Muscle layer of duodenum (tissue), 2 donors: ENCODE data around the gene TBC1D32.
"Not testable (repeated sequence)": the region's sequence is repeated elsewhere in the genome, so short reads cannot be mapped to it uniquely, and the experiment has no call there.

Source experiments
- H3K27ac ChIP-seq: one replicate; pipeline ENCODE4 v1.7.0; 2013; ENCODE audit warnings: mild to moderate bottlenecking, low read length
- H3K27me3 ChIP-seq: one replicate; pipeline ENCODE4 v1.7.0; 2013; ENCODE audit warnings: low read depth, mild to moderate bottlenecking, control low read depth, low read length
- H3K36me3 ChIP-seq, 2 donors: one replicate each; pipeline ENCODE4 v1.7.0; 2013; ENCODE audit warnings: low read length in 2 of 2, control low read depth in 1 of 2, mild to moderate bottlenecking in 1 of 2; ENCODE audit not compliant: insufficient read depth in 2 of 2, control insufficient read depth in 1 of 2
- H3K4me1 ChIP-seq, 2 donors: one replicate each; pipeline ENCODE4 v1.7.0; 2013; ENCODE audit warnings: low read length in 2 of 2, mild to moderate bottlenecking in 2 of 2, control low read depth in 1 of 2, moderate library complexity in 1 of 2; ENCODE audit not compliant: insufficient read depth in 2 of 2, control insufficient read depth in 1 of 2
- H3K4me3 ChIP-seq, 2 donors: one replicate each; pipeline ENCODE4 v1.7.0; 2013; ENCODE audit warnings: low read length in 2 of 2, low read depth in 1 of 2, mild to moderate bottlenecking in 1 of 2
- H3K9me3 ChIP-seq, 2 donors: one replicate each; pipeline ENCODE4 v1.7.0; 2013; ENCODE audit warnings: low read length in 2 of 2, control low read depth in 1 of 2, mild to moderate bottlenecking in 1 of 2; ENCODE audit not compliant: control insufficient read depth in 1 of 2
- donor health status: healthy.

TBC1D32 gene

DNA sequence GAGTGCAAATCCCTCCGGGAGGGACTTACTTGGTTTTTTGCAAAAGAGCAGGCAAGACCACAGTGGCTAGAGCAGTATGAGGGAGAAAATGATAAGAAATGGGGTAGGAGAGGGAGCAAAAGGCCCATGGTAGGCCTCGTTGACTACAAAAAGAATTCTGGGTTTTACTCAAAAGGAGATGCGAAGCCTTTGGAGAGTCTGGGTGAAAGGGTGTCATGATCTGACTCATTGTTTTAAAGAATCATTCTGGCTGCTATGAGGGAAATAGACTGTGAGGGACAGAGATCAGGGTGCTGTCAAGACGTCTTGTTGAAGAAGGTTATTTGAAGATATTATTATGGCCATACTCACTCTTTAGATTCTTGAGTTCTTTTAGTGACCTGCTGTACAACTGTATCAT is 13.0 kb downstream of the TBC1D32 start:
- Histone ChIP-seq H3K9me3 (no peaks in the 10 kb centered on the region), H3K4me1 (no peaks in the 10 kb centered on the region), H3K4me3 (no peak overlapping the region), H3K27me3 (no peaks in the 10 kb centered on the region), H3K27ac (no peak overlapping the region), H3K36me3 (peaks cover 0 to 5% of the 10 kb centered on the region in 2 donors)

DNA sequence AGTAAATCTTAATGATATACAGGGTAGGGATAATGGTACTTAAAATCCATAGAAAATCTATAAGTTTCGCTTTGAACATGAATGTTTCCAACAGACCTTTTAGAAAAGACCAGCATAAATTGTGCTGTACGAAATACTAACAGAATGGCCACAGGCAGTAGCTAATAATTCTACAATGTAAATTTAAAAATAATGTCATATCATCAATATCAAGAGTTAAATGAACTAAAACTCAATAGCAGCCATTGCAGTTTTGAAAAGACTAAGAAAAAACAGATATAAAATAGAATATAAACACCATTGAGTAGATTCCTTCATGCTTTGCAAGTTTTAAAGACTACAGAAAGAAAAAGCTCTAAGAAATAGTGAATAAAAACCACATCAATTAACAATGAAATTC is 14.7 kb downstream of the TBC1D32 start:
- no peaks in the 10 kb centered on the region for H3K4me1 ChIP-seq
- no peaks in the 10 kb centered on the region for H3K9me3 ChIP-seq
- H3K27ac ChIP-seq: no peak overlapping the region
- no peak overlapping the region for H3K4me3 ChIP-seq
- H3K27me3 ChIP-seq: no peaks in the 10 kb centered on the region
- H3K36me3 ChIP-seq: peaks cover 0 to 5% of the 10 kb centered on the region in 2 donors

DNA sequence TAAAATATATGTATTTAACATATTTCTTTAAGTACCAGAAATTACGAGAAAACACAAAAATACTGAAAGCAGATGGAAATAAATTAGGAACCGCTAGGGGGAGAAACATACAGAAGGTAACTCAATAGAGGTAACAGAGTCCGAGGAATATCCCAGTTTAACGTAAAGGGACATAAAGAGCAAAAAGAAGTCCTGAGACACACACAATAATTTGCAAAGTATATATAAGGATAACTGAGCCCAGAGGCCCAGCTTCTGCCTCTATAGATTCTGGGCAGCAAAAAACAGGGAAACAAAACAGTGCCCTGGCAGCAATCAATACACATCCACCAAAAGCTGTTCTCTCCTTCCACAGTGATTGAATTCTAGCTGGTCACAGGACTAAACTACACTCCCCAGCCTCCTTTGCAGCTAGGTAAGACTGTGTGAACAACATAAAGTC is 15.1 kb downstream of the TBC1D32 start:
- no peak overlapping the region for H3K4me3 ChIP-seq
- no peaks in the 10 kb centered on the region for H3K9me3 ChIP-seq
- H3K4me1 ChIP-seq: no peaks in the 10 kb centered on the region

DNA sequence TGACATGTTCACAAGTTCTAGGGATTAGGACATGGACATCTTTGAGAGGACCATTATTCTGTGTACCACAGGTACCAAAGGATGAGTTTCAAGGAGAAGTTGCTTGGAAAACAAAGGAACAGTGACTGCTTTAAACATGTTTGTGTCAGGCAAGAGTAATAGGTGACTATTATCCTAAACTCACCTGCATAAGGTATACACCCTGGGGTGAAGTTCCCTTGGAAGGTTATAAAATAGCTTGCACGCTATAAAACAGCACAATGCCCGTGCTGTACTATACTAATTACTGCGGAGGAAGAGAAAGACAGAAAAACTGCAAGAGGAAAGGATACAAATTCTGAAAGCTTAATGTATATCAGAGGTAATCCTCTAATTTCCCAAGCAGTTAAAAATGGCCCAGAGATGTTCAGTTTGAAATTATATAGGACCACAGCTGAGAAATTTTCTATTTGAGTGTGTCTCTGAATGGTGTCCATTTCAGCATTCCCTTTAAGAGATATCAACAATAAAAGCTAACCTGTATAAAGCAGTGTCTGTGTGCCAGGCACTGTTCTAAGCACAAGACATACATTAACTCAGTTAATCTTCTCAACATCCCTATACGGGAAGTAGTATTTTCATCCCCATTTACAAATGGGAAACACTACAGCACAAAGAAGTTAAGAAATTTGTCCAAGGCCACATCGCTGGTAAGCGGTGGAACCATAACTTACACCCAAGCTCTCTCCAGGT is 19.7 kb downstream of the TBC1D32 start:
- Histone ChIP-seq H3K4me3 (no peak overlapping the region), H3K27ac (no peak overlapping the region), H3K36me3 (peaks cover 0 to 5% of the 10 kb centered on the region in 2 donors), H3K9me3 (no peaks in the 10 kb centered on the region), H3K4me1 (no peaks in the 10 kb centered on the region), H3K27me3 (no peaks in the 10 kb centered on the region)

More for the DNA sequence above, 15.1 kb downstream of the TBC1D32 start:
- Histone ChIP-seq H3K36me3 (peaks cover 0 to 5% of the 10 kb centered on the region in 2 donors), H3K27ac (no peak overlapping the region), H3K27me3 (no peaks in the 10 kb centered on the region)

DNA sequence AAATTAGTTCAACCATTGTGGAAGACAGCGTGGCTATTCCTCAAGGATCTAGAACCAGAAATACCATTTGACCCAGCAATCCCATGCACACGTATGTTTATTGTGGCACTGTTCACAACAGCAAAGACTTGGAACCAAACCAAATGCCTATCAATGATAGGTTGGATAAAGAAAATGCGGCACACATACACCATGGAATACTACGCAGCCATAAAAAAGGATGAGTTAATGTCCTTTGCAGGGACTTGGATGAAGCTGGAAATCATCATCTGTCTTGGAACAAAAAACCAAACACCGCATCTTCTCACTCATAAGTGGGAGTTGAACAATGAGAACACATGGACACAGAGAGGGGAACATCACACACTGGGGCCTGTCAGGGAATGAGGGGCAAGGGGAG is 22.5 kb downstream of the TBC1D32 start:
- not testable (repeated sequence) for H3K4me1 ChIP-seq, H3K36me3 ChIP-seq, H3K4me3 ChIP-seq, H3K9me3 ChIP-seq, H3K27ac ChIP-seq, H3K27me3 ChIP-seq

DNA sequence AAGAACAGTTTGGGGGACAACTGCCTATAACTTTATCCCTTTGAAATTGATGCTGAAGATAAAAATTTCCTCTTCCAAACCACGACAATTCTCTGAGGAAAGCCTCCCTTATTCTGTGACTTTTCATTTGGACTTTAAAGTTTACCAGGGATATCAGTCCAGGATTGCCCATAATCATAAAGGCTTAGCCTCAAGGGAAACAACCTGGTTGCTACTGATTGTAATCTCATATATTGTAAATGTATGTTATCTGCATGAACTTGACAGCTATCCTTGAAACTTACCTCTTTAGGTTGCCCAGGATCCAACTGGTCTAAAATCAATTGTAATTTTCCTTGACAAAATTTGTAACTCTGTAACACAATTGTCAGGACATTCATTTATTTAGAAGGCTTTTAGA is 23.8 kb downstream of the TBC1D32 start:
- Histone ChIP-seq H3K36me3 (no peaks in the 10 kb centered on the region), H3K4me3 (no peak overlapping the region), H3K9me3 (no peaks in the 10 kb centered on the region), H3K27ac (no peak overlapping the region), H3K27me3 (no peaks in the 10 kb centered on the region), H3K4me1 (no peaks in the 10 kb centered on the region)

DNA sequence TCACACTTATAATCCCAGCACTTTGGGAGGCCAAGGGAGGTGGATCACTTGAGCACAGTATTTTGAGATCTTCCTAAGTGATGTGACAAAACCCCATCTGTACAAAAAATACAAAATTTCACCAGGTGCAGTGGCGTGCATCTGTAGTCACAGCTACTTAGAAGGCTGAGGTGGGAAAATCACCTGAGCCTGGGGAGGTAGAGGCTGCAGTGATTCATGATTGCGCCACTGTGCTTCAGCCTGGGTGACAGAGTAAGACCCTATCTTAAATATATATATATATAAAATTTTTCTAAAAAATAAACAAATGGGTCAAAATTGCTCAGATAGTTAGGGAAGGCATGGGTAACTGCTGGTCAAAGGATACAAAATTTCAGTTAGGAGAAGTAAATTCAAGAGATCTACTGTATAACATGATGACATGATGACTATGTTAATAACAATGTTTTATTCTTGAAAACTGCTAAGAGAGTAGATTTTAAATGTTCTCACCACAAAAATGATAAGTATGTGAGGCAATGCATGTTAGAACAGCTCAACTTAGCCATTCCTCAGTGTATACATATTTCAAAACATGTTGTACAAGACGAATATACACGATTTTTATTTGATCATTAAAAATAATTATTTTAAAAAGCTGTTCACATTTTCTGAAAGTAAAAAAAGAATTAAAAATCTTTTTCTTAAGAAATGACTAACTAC is 24.4 kb downstream of the TBC1D32 start:
- H3K9me3 ChIP-seq: no peaks in the 10 kb centered on the region
- H3K36me3 ChIP-seq: no peaks in the 10 kb centered on the region
- H3K27me3 ChIP-seq: no peaks in the 10 kb centered on the region
- H3K4me3 ChIP-seq: no peak overlapping the region
- H3K4me1 ChIP-seq: no peaks in the 10 kb centered on the region
- H3K27ac ChIP-seq: no peak overlapping the region

DNA sequence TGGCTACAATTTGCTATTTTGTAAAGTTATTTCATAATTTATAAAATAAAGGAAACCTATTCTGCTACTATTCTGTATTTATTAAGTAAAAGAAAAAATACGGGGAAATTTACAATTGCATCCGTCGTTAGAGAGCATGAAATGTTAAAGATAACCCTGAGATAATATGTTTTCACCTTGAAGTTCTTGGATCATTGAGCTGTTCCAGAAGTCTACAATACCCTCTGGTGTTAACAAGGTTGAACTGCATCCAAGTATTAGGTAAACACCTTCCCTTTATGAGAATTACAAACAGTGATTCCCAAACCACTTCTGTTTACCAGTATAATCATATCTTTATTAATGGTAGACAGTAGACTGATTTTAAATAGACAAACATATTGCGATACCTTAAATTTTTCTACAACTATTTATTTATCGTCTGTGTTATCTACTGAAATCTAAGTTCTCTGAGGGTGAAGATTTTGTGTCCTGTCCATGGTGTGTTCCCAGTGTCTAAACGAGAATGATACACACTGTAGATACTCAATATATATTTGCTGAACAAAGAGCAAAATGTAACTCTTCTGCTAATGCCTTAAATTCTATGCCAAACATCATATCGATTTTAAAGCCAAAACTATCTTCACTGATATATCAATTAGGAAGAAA is 28.2 kb downstream of the TBC1D32 start:
- no peaks in the 10 kb centered on the region for H3K4me1 ChIP-seq
- H3K4me3 ChIP-seq: no peak overlapping the region
- H3K36me3 ChIP-seq: no peaks in the 10 kb centered on the region
- H3K27ac ChIP-seq: no peak overlapping the region
- H3K9me3 ChIP-seq: no peaks in the 10 kb centered on the region
- no peaks in the 10 kb centered on the region for H3K27me3 ChIP-seq

DNA sequence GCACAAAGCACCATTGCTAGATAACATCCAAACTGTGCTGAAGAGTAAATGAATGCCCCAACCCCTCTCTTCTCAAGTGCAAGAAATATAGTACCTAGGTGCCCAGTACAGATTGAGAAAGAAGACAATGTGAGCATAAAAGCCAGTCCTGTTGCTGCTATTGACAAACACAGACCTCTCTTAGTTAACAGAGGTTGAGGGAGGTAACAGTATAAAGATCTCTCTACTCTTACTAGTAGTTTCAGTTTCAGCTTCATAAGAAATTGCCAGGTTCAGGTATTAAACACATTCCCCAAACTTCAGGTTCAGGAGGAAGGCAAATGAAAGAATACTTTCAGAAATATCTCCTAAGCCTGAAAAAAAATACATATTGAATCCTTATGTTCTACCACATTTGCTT is 31.4 kb downstream of the TBC1D32 start:
- H3K9me3 ChIP-seq: no peaks in the 10 kb centered on the region
- no peak overlapping the region for H3K27ac ChIP-seq
- H3K4me3 ChIP-seq: no peak overlapping the region
- H3K4me1 ChIP-seq: no peaks in the 10 kb centered on the region
- H3K27me3 ChIP-seq: no peaks in the 10 kb centered on the region
- H3K36me3 ChIP-seq: no peaks in the 10 kb centered on the region

DNA sequence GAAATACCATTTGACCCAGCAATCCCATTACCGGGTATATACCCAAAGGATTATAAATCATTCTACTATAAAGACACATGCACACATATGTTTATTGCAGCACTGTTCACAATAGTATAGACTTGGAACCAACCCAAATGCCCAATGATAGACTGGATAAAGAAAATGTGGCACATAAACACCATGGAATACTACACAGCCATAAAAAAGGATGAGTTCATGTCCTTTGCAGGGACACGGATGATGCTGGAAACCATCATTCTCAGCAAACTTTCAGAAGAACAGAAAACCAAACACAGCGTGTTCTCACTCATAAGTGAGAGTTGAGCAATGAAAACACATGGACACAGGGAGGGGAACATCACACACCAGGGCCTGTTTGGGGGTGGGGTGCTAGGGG is 33.1 kb downstream of the TBC1D32 start:
- H3K4me3 ChIP-seq, H3K36me3 ChIP-seq, H3K27ac ChIP-seq, H3K9me3 ChIP-seq, H3K27me3 ChIP-seq, H3K4me1 ChIP-seq: not testable (repeated sequence)

DNA sequence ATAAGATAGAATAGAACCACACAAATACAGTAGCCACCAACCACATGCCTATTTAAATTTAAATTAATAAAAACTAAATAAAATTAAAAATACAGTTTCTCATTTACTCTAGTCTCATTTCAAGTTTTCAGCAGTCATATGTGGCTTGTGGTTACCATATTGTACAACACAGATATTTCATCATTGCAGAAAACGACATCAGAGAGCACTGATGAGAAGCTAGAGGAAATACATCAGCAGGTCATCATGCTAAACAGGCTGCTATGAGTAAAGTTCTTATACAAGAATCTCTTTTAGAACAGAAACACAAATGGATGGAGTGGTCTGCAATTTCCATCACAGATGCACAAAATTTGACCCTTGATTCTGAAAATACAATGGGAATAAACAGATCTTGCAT is 36.6 kb downstream of the TBC1D32 start:
- H3K36me3 ChIP-seq: no peaks in the 10 kb centered on the region
- H3K27ac ChIP-seq: no peak overlapping the region
- H3K27me3 ChIP-seq: no peaks in the 10 kb centered on the region
- no peaks in the 10 kb centered on the region for H3K9me3 ChIP-seq
- no peaks in the 10 kb centered on the region for H3K4me1 ChIP-seq
- no peak overlapping the region for H3K4me3 ChIP-seq
